ENCODE data around the gene SCCPDH. TPM values are rescaled to one million over a fixed set of nuclear protein-coding genes. Genes with fewer than 3 reads are reported as not detected.

The SCCPDH gene
- total and polyA plus RNA-seq, 7 donors: 16.6 to 44.9 (median 26.0) TPM

DNA sequence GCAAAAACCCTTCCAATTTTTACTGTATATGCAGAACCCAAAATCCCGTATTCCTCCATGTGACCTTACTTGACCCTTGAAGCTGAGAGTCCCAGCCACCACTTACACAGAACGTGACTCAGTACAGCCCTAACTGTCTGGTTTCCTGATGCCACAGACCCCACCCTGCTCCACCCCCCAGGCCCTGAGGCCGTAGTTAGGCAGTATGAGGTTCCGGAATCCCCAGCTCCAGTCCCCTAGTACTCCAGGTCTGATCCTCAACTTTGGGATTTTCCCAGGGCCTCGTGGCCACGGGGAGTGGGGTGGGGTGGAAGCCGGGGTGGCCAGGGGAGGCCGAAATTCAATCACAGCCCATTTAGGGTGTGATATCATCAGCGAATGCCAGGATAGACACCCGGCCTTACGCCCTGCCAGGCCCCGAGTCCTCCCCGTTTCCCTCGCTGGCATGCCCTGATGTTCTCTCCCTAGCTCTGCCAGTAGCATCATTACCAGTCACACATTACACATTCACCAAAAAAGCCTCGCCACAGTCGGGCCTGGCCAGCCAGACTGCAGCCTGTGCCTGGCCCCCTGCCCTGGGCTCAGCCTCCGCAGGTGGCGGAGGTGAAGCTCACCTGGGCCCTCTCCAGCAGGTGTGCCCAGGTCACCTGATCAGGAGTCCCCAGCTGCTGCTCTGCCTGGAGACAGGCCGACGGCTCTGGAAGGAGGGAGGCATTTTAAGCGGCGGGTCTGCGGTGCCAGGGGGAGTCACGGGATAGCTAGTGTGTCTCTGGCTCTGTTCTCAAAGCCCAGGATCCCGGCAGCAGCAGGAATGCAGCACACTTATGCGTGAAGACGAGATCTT, 70.8 kb downstream of the SCCPDH start:
- H3K9me3 ChIP-seq: no peaks in the 10 kb centered on the region
- peaks cover 0 to 33% (median 0%) of the 10 kb centered on the region in 3 donors for H3K27me3 ChIP-seq
- peaks cover 0 to 12% (median 7%) of the 10 kb centered on the region in 4 donors for H3K4me1 ChIP-seq
- no peaks in the 10 kb centered on the region for H3K36me3 ChIP-seq
- 21 to 77% methylated on average over 27 of the region's 27 CpGs for WGBS, 2 donors
- DNase-seq: no peak
- no peak overlapping the region for H3K27ac ChIP-seq
- no peak overlapping the region for H3K4me3 ChIP-seq
- intact Hi-C loops (cut with DNase I): no loop called here
- TF ChIP-seq EP300 (IDR thresholded peaks at IDR 0.05) (no peak), POLR2A (IDR thresholded peaks at IDR 0.05) (no peak), POLR2AphosphoS5 (IDR thresholded peaks at IDR 0.05) (no peak)
- TF ChIP-seq, protein P1, sequence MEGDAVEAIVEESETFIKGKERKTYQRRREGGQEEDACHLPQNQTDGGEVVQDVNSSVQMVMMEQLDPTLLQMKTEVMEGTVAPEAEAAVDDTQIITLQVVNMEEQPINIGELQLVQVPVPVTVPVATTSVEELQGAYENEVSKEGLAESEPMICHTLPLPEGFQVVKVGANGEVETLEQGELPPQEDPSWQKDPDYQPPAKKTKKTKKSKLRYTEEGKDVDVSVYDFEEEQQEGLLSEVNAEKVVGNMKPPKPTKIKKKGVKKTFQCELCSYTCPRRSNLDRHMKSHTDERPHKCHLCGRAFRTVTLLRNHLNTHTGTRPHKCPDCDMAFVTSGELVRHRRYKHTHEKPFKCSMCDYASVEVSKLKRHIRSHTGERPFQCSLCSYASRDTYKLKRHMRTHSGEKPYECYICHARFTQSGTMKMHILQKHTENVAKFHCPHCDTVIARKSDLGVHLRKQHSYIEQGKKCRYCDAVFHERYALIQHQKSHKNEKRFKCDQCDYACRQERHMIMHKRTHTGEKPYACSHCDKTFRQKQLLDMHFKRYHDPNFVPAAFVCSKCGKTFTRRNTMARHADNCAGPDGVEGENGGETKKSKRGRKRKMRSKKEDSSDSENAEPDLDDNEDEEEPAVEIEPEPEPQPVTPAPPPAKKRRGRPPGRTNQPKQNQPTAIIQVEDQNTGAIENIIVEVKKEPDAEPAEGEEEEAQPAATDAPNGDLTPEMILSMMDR (IDR thresholded peaks at IDR 0.05): no peak

DNA sequence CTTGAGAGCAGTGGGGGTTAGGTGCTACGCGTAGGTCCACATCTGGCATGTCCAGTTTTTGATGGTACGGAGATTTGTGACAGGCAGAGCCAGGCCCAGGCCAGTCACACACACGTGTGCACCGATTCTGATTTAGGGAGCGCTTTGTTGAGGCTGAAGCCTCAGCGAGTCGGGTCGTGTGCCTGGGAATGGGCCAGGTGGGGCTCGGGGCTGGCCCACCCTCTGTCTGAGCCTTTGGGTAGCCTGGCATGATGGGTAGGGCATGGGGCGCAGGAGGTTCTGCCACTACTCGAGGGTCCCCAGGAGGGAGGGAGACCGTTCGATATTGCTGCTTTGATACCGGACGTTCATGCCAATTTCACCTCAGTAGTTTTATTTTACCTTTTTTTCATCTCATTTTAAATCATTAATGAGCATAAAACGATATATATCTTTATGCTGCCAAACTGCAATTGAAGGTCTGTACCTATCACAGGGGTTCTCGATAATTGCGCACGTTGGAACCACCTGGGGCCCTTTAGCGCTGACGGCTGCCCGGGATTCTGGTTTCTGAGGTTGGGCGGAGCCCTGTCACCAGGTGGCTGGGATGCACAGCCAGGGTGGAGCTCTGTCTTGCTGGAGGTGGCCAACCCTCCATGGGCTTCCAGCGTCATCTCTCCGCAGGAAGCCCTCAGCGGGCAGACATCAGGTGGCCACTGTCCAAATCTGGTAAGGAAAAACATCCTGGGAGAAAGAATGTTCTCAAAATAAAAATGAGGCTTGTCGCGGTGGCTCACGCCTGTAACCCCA, 71.9 kb downstream of the SCCPDH start:
- peaks cover 0 to 28% (median 0%) of the 10 kb centered on the region in 3 donors for H3K27me3 ChIP-seq
- H3K27ac ChIP-seq: no peak overlapping the region
- DNase-seq: no peak
- no peak overlapping the region for H3K4me3 ChIP-seq
- intact Hi-C loops (cut with DNase I): no loop called here
- no peaks in the 10 kb centered on the region for H3K36me3 ChIP-seq
- peaks cover 0 to 12% (median 7%) of the 10 kb centered on the region in 4 donors for H3K4me1 ChIP-seq
- 92 to 93% methylated on average over 30 of the region's 30 CpGs for WGBS, 2 donors
- TF ChIP-seq POLR2A (IDR thresholded peaks at IDR 0.05): no peak
- TF ChIP-seq POLR2AphosphoS5 (IDR thresholded peaks at IDR 0.05): no peak
- TF ChIP-seq EP300 (IDR thresholded peaks at IDR 0.05): no peak
- TF ChIP-seq, protein P1 (IDR thresholded peaks at IDR 0.05): no peak
- H3K9me3 ChIP-seq: no peaks in the 10 kb centered on the region

DNA sequence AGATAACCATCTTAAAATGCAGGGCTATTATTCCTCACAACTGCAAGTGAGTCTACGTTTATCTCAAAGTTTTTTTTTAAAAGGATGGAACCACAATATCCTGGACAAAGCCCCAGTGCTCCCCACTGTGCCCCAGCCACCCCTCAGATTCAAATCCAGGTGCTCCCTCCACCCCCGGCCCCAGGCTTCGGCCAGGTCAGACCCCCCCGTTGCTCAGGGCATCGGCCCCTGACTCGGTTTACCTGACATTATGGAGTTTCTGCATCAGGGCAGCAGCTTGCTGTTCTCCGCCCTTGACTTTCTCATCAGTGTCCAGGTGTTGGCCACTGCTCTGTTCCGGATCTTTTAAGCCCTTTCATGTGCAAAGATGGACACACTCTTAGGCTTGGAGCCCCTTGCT, 72.9 kb downstream of the SCCPDH start:
- Histone ChIP-seq H3K4me3 (no peak overlapping the region), H3K27ac (no peak overlapping the region), H3K9me3 (no peaks in the 10 kb centered on the region), H3K36me3 (no peaks in the 10 kb centered on the region), H3K27me3 (peaks cover 0 to 28% (median 0%) of the 10 kb centered on the region in 3 donors), H3K4me1 (peaks cover 0 to 12% (median 7%) of the 10 kb centered on the region in 4 donors)
- WGBS, 2 donors: 84 to 87% methylated on average over 8 of the region's 8 CpGs
- TF ChIP-seq POLR2A (IDR thresholded peaks at IDR 0.05) (no peak), EP300 (IDR thresholded peaks at IDR 0.05) (no peak), POLR2AphosphoS5 (IDR thresholded peaks at IDR 0.05) (no peak)
- TF ChIP-seq, protein P1 (IDR thresholded peaks at IDR 0.05): no peak
- no peak for DNase-seq
- intact Hi-C loops (cut with DNase I): no loop called here

DNA sequence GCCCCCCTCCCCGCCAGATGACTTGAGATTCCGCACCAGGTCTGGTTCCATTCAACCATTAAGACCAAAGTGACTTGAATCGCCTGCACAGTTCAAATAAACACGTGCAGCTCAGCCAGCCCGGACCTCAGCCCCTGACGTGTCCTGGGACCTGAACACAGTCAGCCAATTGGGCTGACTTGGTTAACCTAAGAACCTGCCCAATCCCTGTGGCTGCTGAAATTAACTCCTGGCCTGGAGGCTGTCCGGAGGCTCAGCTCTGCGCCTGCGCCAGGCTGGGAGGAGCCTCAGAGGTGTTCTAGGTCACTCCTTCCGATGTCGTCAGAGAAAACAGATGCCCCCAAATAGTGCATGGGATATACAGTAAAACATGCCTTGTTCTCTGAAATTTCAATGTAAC, 73.4 kb downstream of the SCCPDH start:
- H3K27ac ChIP-seq: no peak overlapping the region
- peaks cover 0 to 12% (median 7%) of the 10 kb centered on the region in 4 donors for H3K4me1 ChIP-seq
- no peak overlapping the region for H3K4me3 ChIP-seq
- peaks cover 0 to 26% (median 0%) of the 10 kb centered on the region in 3 donors for H3K27me3 ChIP-seq
- intact Hi-C loops (cut with DNase I): no loop called here
- TF ChIP-seq POLR2AphosphoS5 (IDR thresholded peaks at IDR 0.05): no peak
- no peak for TF ChIP-seq POLR2A (IDR thresholded peaks at IDR 0.05)
- TF ChIP-seq EP300 (IDR thresholded peaks at IDR 0.05): no peak
- TF ChIP-seq, protein P1 (IDR thresholded peaks at IDR 0.05): no peak
- no peak for DNase-seq
- H3K9me3 ChIP-seq: no peaks in the 10 kb centered on the region
- 91% methylated on average over 11 of the region's 11 CpGs for WGBS, 2 donors
- H3K36me3 ChIP-seq: no peaks in the 10 kb centered on the region

Measured in sigmoid colon (tissue), 7 donors.